ENCODE data around the gene PKNOX2.

The PKNOX2 gene

DNA sequence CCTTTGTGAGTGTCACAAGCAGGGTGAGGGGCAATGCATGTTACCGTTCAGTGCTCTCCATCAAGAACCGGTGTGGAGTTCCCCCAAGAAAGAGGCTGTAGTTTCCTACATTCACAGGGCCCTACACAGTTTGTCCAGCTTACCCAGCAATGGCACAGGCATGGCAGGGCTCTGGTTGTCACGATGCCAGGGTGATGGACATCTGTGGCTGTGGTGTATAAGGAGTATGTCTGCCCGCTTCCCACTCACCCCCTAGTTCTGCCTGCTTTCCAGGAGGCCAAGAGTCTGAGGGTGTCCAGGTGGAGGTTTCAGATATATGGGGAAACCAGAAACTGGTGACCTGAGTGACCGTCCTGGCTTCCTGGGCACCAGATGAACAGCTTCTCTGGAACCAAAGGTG is 116.1 kb downstream of the PKNOX2 start:
- no peaks in the 10 kb centered on the region for H3K4me1 ChIP-seq (ENCODE audit: control insufficient read depth, insufficient read depth, low read length)
- H3K36me3 ChIP-seq (ENCODE audit: control insufficient read depth, insufficient read depth, low read length) = no peaks in the 10 kb centered on the region
- H3K9me3 ChIP-seq (ENCODE audit: control insufficient read depth, insufficient read depth, low read length) = no peaks in the 10 kb centered on the region
- H3K4me3 ChIP-seq (ENCODE audit: low read length) = no peak overlapping the region
- no CpG with 5 or more reads among the region's 5 CpGs for WGBS (ENCODE audit: insufficient coverage, insufficient read length)
- no peaks in the 10 kb centered on the region for H3K27me3 ChIP-seq (ENCODE audit: control insufficient read depth, insufficient read depth, low read length)
- H3K27ac ChIP-seq (ENCODE audit: low read length) = no peak overlapping the region
- no peak for DNase-seq (ENCODE audit: low read depth, low spot score)

DNA sequence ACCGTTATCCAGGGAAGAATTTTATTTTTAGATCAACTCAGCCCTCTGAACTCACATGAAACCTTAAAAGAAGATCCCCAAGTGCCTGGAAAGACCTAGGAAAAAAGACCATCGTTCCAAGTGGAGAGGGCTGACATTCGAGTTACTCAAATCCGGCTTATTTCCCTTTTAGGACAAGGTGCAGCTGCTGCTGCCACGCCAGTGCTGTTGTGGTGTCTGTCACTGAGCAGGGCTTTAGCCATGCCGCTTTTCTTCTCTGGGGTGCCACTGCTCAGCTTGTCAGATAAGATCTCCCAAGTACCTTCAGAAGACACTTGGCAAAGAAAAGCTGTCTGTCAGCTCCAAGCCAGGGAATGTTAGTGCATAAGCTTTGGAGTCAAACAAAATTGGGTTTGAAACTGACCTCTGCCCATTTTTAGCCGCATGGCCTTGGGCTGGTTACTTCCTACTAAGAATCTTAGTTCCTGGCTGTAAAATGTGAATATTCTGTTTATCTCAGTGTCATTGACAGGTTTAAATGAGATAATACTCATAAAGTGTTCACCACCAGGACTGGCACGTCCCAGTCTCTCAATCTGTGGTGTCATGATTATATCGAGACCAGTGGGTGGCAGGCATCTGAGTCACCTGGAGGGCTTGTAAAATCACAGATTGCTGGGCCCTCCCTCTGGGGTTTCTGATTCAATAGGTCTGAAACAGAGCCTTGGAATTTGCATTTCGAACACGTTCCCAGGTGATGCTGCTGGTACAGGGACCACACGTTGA is 117.5 kb downstream of the PKNOX2 start:
- no peak for DNase-seq (ENCODE audit: low read depth, low spot score)
- WGBS (ENCODE audit: insufficient coverage, insufficient read length) = no CpG with 5 or more reads among the region's 12 CpGs

DNA sequence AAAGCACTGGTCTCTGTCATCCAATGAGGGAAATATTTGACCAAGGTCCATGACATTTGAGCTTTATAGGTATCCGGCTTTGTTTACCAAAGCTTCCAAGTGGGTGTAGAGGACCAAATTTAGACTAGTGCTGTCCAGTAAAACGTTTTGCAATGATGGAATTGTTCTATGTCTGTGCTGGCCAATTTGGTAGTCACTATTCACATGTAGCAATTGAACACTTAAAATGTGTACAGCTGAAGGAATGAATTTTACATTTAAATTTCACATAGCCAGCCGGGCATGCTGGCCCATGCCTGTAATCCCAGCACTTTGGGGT is 118.0 kb downstream of the PKNOX2 start:
- Histone ChIP-seq H3K4me1 (ENCODE audit: control insufficient read depth, insufficient read depth, low read length) (0 out of 2 replicates have a peak, but pooled peaks cover 2% of the 10 kb centered on the region), H3K27ac (ENCODE audit: low read length) (no peak overlapping the region), H3K4me3 (ENCODE audit: low read length) (no peak overlapping the region), H3K27me3 (ENCODE audit: control insufficient read depth, insufficient read depth, low read length) (no peaks in the 10 kb centered on the region), H3K9me3 (ENCODE audit: control insufficient read depth, insufficient read depth, low read length) (no peaks in the 10 kb centered on the region), H3K36me3 (ENCODE audit: control insufficient read depth, insufficient read depth, low read length) (no peaks in the 10 kb centered on the region)
- no peak for DNase-seq (ENCODE audit: low read depth, low spot score)
- WGBS (ENCODE audit: insufficient coverage, insufficient read length) = no CpG with 5 or more reads among the region's 3 CpGs

More for the DNA sequence above, 117.5 kb downstream of the PKNOX2 start:
- no peak overlapping the region for H3K27ac ChIP-seq (ENCODE audit: low read length)
- no peaks in the 10 kb centered on the region for H3K27me3 ChIP-seq (ENCODE audit: control insufficient read depth, insufficient read depth, low read length)
- no peaks in the 10 kb centered on the region for H3K36me3 ChIP-seq (ENCODE audit: control insufficient read depth, insufficient read depth, low read length)
- no peaks in the 10 kb centered on the region for H3K9me3 ChIP-seq (ENCODE audit: control insufficient read depth, insufficient read depth, low read length)
- H3K4me1 ChIP-seq (ENCODE audit: control insufficient read depth, insufficient read depth, low read length) = 0 out of 2 replicates have a peak, but pooled peaks cover 2% of the 10 kb centered on the region
- no peak overlapping the region for H3K4me3 ChIP-seq (ENCODE audit: low read length)

DNA sequence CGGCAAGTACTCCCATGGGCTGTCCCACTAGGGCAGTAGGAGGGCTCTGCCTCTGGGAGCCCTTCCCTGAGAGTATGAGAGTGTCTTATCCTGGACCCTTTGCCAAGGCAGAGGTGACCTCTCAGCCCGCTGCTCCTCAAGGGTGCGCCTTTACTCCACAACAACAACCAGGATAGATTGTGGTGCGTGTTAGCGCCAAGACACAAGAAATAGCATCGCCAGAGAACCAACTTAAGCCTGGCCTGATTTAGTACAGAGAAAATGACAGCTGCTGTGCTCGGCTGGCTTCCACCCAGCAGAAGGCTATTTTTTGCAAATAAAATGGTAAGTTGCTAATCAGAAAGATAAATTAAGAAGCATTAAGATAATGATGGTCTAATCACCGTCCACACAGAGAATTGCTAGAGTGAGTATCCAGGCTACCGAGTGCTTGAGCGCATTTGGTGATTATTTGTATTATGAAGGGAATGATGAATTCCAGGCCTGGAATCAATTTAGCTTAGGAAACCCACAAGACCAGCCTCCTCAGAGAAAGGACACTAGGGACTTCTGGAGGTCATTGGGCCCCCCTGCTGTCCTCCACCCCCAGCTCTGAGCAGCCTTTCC is 119.8 kb downstream of the PKNOX2 start:
- WGBS (ENCODE audit: insufficient coverage, insufficient read length) = no CpG with 5 or more reads among the region's 10 CpGs
- no peak for DNase-seq (ENCODE audit: low read depth, low spot score)
- 0 out of 2 replicates have a peak, but pooled peaks cover 2% of the 10 kb centered on the region for H3K4me1 ChIP-seq (ENCODE audit: control insufficient read depth, insufficient read depth, low read length)

DNA sequence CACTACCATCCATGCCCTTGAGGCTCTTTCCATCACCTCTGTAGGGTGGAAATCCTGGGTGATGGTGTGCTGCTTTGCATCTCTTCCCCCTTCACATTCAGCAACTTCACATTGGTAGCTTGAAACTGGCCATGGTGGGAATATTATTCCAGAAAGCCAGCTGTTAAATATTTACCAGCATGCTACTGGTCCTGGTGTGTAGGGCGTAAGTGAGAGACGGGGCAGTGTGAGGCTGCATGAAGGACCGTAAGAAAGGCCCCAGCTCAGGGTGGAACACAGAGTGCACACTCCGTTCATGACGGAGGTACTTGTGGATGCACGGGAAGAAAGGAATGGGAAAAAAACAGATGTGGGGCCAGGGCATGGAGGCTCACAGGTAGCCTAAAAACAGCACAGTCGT is 121.3 kb downstream of the PKNOX2 start:
- Histone ChIP-seq H3K27me3 (ENCODE audit: control insufficient read depth, insufficient read depth, low read length) (no peaks in the 10 kb centered on the region), H3K9me3 (ENCODE audit: control insufficient read depth, insufficient read depth, low read length) (no peaks in the 10 kb centered on the region), H3K27ac (ENCODE audit: low read length) (no peak overlapping the region), H3K4me3 (ENCODE audit: low read length) (no peak overlapping the region), H3K36me3 (ENCODE audit: control insufficient read depth, insufficient read depth, low read length) (no peaks in the 10 kb centered on the region), H3K4me1 (ENCODE audit: control insufficient read depth, insufficient read depth, low read length) (0 out of 2 replicates have a peak, but pooled peaks cover 2% of the 10 kb centered on the region)
- DNase-seq (ENCODE audit: low read depth, low spot score) = no peak
- WGBS (ENCODE audit: insufficient coverage, insufficient read length) = no CpG with 5 or more reads among the region's 7 CpGs

More for the DNA sequence above, 119.8 kb downstream of the PKNOX2 start:
- Histone ChIP-seq H3K36me3 (ENCODE audit: control insufficient read depth, insufficient read depth, low read length) (no peaks in the 10 kb centered on the region), H3K4me3 (ENCODE audit: low read length) (no peak overlapping the region), H3K27ac (ENCODE audit: low read length) (no peak overlapping the region), H3K27me3 (ENCODE audit: control insufficient read depth, insufficient read depth, low read length) (no peaks in the 10 kb centered on the region), H3K9me3 (ENCODE audit: control insufficient read depth, insufficient read depth, low read length) (no peaks in the 10 kb centered on the region)

DNA sequence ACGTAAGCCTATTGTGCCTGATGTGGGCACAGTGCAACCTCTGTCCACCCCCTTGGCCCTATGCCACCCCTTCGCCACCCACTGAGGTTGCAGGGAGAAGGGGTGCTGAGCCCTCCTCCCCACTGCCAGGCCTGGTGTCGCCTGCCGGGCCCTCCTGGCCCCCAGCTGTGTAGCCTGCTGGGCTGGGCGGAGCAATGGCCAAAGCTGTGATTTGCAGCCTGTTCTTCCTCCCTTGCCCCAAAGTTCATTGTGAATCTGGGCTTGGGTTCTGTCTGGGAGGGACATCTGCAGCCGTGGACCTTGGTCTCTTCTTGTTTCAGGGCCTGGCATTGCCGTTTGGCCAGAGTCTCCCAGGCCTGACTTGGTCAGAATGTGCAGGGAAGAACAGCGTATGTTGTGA is 121.9 kb downstream of the PKNOX2 start:
- Histone ChIP-seq H3K4me1 (ENCODE audit: control insufficient read depth, insufficient read depth, low read length) (0 out of 2 replicates have a peak, but pooled peaks cover 2% of the 10 kb centered on the region), H3K4me3 (ENCODE audit: low read length) (no peak overlapping the region), H3K27me3 (ENCODE audit: control insufficient read depth, insufficient read depth, low read length) (no peaks in the 10 kb centered on the region), H3K27ac (ENCODE audit: low read length) (no peak overlapping the region), H3K36me3 (ENCODE audit: control insufficient read depth, insufficient read depth, low read length) (no peaks in the 10 kb centered on the region), H3K9me3 (ENCODE audit: control insufficient read depth, insufficient read depth, low read length) (no peaks in the 10 kb centered on the region)
- DNase-seq (ENCODE audit: low read depth, low spot score) = no peak
- no CpG with 5 or more reads among the region's 8 CpGs for WGBS (ENCODE audit: insufficient coverage, insufficient read length)

DNA sequence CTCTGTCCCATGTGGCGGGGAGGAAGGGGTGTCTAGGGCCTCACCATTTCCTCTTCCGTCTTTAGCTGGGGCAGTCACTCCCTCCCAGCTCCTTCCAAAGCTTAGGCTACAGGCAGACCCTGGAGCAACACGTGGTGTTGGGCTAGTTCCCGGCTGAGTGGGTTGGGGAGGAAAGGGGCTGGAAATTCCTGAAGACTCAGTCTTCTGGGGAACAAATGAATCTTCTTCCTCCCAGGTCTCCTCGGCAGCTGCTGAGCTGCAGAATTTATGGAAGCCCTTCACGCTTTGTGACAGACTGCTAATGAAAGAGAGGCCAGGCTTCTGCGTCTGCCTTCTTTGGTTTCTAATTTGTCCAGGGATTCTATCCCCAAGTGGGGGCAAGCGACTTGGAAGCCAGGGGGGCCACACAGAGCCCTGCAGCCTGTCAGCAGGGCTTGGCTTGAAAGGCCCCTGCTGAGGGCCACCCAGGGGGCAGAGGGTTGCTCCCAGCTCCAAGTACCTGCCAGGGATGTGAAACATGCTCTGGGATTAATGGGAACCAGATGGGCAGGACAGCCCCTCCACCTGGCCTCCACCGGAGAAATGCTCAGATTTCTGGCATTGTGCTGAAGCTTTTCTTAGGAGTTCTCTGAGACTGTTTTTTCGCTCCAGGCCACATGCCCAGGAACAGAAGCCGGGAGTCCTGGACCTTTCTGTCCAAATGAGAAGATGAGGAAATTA is 123.1 kb downstream of the PKNOX2 start:
- Histone ChIP-seq H3K27ac (ENCODE audit: low read length) (no peak overlapping the region), H3K4me3 (ENCODE audit: low read length) (no peak overlapping the region), H3K4me1 (ENCODE audit: control insufficient read depth, insufficient read depth, low read length) (0 out of 2 replicates have a peak, but pooled peaks cover 2% of the 10 kb centered on the region), H3K27me3 (ENCODE audit: control insufficient read depth, insufficient read depth, low read length) (no peaks in the 10 kb centered on the region), H3K36me3 (ENCODE audit: control insufficient read depth, insufficient read depth, low read length) (no peaks in the 10 kb centered on the region), H3K9me3 (ENCODE audit: control insufficient read depth, insufficient read depth, low read length) (no peaks in the 10 kb centered on the region)
- no peak for DNase-seq (ENCODE audit: low read depth, low spot score)
- WGBS (ENCODE audit: insufficient coverage, insufficient read length) = no CpG with 5 or more reads among the region's 11 CpGs

DNA sequence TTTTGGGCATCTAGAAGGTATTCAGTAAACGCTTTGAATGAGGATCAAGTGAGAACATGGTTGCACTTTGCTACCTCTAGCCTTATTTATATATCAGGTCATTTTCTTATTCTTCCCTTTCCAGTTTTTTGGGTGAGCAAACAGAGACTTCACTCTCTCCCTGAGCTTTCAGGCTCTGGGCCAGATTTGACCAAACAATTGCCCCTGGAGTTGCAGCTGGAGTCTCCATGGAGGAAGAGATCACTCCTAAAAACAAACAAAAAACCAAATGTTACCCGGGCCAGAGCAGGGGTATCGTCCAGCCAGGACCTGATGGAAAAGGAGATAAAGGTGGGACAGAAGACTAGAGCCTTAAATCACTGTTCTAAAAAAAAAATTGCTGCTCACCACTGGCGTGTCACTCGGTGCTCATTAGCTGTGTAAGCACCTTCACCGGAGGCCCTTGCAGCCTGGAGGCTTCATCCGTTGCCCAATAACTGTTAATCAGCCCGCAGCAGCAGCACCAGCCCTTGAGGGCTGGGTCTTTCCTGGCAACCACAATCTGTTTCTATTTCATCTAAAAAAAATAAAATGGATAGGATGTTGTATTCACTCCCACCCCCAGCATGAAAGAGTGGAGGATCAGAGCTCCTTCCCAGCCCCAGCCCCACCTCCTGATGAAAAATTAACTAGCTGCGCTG is 125.0 kb downstream of the PKNOX2 start:
- Histone ChIP-seq H3K4me3 (ENCODE audit: low read length) (no peak overlapping the region), H3K27ac (ENCODE audit: low read length) (no peak overlapping the region), H3K27me3 (ENCODE audit: control insufficient read depth, insufficient read depth, low read length) (no peaks in the 10 kb centered on the region), H3K4me1 (ENCODE audit: control insufficient read depth, insufficient read depth, low read length) (0 out of 2 replicates have a peak, but pooled peaks cover 2% of the 10 kb centered on the region), H3K9me3 (ENCODE audit: control insufficient read depth, insufficient read depth, low read length) (no peaks in the 10 kb centered on the region), H3K36me3 (ENCODE audit: control insufficient read depth, insufficient read depth, low read length) (no peaks in the 10 kb centered on the region)
- no CpG with 5 or more reads among the region's 9 CpGs for WGBS (ENCODE audit: insufficient coverage, insufficient read length)
- no peak for DNase-seq (ENCODE audit: low read depth, low spot score)

DNA sequence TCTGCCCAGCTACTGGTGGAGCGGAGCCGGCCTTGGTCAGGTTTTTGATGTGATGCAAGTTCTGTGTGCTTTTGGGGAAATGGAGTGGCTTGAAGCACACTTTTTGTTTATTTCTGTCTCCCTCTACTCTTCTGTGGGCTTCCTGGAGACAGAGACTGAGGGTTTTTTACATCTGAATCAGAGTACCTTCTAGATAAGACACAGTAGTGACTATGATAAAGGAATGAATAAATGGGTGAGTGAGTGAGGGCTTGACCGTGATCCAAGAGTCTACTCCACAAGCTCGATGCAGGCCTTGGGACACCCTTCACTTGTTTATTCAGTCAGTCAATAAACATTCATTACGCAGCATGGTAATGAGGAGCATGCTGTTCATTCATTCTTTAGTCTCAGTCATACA is 125.7 kb downstream of the PKNOX2 start:
- no peak overlapping the region for H3K27ac ChIP-seq (ENCODE audit: low read length)
- no peaks in the 10 kb centered on the region for H3K36me3 ChIP-seq (ENCODE audit: control insufficient read depth, insufficient read depth, low read length)
- 0 out of 2 replicates have a peak, but pooled peaks cover 2% of the 10 kb centered on the region for H3K4me1 ChIP-seq (ENCODE audit: control insufficient read depth, insufficient read depth, low read length)
- H3K4me3 ChIP-seq (ENCODE audit: low read length) = no peak overlapping the region
- H3K27me3 ChIP-seq (ENCODE audit: control insufficient read depth, insufficient read depth, low read length) = no peaks in the 10 kb centered on the region
- H3K9me3 ChIP-seq (ENCODE audit: control insufficient read depth, insufficient read depth, low read length) = no peaks in the 10 kb centered on the region
- DNase-seq (ENCODE audit: low read depth, low spot score) = no peak
- WGBS (ENCODE audit: insufficient coverage, insufficient read length) = no CpG with 5 or more reads among the region's 5 CpGs

DNA sequence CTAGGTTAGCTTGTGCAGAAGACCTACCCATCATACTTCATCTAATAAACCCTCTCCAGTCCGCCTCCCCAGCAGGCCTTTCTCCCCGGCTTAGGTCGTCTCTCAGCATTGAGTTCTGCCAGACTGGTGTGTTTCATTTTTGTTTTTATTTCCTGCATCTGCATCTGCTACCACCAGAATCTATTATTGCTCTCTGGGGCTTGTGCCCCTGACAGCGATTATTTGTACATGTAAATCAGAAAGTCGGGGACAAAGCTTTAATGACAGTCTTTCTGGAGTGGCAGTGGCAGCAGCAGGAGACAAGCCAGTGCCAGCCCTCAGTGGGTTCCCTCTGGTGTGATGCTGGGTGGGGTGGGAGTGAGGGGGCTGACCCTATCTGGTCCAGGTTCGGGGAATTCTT is 127.5 kb downstream of the PKNOX2 start:
- no peak for DNase-seq (ENCODE audit: low read depth, low spot score)
- no CpG with 5 or more reads among the region's 6 CpGs for WGBS (ENCODE audit: insufficient coverage, insufficient read length)
- no peaks in the 10 kb centered on the region for H3K36me3 ChIP-seq (ENCODE audit: control insufficient read depth, insufficient read depth, low read length)
- no peaks in the 10 kb centered on the region for H3K4me1 ChIP-seq (ENCODE audit: control insufficient read depth, insufficient read depth, low read length)
- no peak overlapping the region for H3K4me3 ChIP-seq (ENCODE audit: low read length)
- no peak overlapping the region for H3K27ac ChIP-seq (ENCODE audit: low read length)
- no peaks in the 10 kb centered on the region for H3K9me3 ChIP-seq (ENCODE audit: control insufficient read depth, insufficient read depth, low read length)
- H3K27me3 ChIP-seq (ENCODE audit: control insufficient read depth, insufficient read depth, low read length) = no peaks in the 10 kb centered on the region

Data from iPS DF 6.9 (cell line).